NCI-H774 (cell line): ENCODE data around the gene NEB.
"Not testable (repeated sequence)": the region's sequence is repeated elsewhere in the genome, so short reads cannot be mapped to it uniquely, and the experiment has no call there.

Experiments
- DNase-seq: peaks from one replicate; lab custom pipeline; 2025; lab: John Stamatoyannopoulos, UW

The NEB gene

DNA sequence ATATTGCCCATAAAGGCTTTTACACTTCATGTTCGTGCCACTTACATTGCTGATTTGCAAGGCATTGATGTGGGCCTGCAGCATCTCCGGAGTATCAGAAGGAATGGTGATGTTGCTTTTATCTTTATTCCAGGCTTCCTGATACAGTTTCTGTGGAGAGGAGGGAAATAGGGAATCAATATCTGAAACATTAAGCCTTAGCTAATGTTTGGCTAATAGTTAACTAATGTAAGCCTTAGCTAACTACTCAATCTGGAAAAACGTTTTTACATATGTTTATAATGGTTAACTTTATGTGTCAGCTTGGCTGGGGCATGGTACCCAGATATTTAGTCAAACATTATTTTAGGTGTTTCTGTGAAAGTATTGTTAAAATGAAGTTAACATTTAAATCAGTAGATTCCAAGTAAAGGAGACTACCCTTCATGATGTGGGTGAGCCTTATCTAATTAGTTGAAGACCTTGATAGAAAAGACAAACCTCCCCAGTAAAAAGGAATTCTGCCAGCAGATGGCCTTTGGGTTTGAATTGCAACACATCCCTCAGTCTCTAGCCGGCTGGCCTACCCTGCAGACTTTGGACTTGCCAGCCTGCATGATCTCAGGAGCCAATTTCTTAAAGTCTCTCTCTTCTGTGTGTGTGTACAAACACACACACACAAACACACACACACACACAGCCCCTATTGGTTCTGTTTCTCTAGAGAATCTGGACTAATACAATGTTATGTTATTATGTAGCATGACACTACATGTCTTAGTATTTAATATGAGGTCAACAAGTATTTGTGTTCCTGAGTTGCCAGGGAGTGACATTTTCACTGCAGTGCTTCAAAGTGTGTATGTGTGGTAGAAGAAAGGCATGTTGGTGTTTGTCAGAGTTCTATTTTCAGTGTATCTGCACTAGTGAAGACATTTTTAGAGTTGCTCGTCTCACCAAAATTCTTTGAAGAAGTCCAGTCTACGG, 126.5 kb downstream of the NEB start:
- DNase-seq: not testable (repeated sequence)

DNA sequence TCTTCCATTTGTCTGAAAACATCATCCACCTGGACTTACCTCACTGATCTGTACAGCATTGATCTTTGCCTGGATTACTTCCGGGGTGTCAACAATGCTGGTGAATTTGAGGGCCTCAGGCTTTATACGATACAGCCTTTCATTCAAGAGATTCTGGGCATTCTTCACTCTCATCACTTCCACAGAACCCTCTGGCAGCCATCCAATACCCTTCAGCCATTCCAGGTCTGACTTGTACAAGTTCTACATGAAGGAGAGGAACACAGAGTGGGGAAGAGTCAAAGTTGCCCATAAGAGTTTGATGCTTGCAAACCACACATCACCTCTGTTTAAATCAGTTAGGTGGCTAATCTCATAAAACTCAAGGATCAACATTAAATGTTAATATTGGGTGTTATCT, 130.7 kb downstream of the NEB start:
- DNase-seq: not testable (repeated sequence)

DNA sequence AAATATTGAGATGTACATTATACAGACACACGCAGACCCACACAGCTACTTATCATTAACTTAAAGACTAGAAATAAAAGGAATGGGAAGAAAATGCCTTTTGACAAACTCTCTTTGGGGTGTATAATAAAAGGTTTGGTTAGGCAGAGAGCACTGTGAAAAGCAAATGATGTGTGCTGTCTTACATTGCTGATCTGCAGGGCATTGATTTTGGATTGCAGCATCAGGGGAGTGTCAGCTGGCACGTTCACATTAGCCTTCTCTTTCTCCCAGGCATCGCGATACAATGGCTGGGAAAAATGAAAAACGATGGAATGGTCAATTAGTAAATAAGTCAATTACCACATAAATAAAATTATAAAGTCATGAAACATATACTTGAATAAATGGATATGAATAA, 131.9 kb downstream of the NEB start:
- DNase-seq: not testable (repeated sequence)

DNA sequence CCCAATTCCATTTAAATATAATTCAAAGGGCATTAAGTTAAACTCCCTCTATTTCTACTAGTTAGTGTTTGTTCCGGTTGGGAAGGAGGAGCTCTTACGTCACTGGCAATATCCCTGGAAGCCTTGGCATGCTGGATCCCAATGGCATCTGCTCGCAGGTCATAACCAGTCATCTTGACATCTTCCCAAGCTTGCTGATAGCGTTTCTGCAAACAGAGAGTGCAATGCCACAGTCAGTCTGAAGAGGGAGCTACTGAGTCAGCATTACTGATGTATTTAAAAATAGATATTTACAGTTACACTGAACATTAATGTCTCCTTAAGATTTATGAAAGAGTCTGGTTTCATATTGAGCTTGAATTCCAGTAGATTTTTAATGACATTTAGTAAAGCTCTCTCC, 132.5 kb downstream of the NEB start:
- not testable (repeated sequence) for DNase-seq

GRCh38 chr2:151596903-151597608, 137.2 kb downstream of the NEB start:
- not testable (repeated sequence) for DNase-seq

DNA sequence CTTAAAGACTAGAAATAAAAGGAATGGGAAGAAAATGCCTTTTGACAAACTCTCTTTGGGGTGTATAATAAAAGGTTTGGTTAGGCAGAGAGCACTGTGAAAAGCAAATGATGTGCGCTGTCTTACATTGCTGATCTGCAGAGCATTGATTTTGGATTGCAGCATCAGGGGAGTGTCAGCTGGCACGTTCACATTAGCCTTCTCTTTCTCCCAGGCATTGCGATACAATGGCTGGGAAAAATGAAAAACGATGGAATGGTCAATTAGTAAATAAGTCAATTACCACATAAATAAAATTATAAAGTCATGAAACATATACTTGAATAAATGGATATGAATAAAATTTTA, 142.4 kb downstream of the NEB start:
- DNase-seq: not testable (repeated sequence)

DNA sequence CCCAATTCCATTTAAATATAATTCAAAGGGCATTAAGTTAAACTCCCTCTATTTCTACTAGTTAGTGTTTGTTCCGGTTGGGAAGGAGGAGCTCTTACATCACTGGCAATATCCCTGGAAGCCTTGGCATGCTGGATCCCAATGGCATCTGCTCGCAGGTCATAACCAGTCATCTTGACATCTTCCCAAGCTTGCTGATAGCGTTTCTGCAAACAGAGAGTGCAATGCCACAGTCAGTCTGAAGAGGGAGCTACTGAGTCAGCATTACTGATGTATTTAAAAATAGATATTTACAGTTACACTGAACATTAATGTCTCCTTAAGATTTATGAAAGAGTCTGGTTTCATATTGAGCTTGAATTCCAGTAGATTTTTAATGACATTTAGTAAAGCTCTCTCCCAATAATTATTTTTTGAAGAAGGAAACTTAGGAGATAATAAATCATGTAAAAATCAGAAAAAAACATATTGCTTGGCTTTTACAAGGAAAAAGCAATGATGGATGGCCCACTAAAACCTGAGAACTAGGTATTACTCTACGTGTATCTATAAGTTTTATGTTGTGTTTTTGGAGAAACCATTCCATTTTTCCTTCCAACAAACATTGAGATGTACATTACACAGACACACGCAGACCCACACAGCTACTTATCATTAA, 142.9 kb downstream of the NEB start:
- DNase-seq: not testable (repeated sequence)

DNA sequence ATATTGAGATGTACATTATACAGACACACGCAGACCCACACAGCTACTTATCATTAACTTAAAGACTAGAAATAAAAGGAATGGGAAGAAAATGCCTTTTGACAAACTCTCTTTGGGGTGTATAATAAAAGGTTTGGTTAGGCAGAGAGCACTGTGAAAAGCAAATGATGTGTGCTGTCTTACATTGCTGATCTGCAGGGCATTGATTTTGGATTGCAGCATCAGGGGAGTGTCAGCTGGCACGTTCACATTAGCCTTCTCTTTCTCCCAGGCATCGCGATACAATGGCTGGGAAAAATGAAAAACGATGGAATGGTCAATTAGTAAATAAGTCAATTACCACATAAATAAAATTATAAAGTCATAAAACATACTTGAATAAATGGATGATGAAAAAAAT, 153.0 kb downstream of the NEB start:
- DNase-seq: not testable (repeated sequence)

DNA sequence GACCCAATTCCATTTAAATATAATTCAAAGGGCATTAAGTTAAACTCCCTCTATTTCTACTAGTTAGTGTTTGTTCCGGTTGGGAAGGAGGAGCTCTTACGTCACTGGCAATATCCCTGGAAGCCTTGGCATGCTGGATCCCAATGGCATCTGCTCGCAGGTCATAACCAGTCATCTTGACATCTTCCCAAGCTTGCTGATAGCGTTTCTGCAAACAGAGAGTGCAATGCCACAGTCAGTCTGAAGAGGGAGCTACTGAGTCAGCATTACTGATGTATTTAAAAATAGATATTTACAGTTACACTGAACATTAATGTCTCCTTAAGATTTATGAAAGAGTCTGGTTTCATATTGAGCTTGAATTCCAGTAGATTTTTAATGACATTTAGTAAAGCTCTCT, 153.6 kb downstream of the NEB start:
- not testable (repeated sequence) for DNase-seq

DNA sequence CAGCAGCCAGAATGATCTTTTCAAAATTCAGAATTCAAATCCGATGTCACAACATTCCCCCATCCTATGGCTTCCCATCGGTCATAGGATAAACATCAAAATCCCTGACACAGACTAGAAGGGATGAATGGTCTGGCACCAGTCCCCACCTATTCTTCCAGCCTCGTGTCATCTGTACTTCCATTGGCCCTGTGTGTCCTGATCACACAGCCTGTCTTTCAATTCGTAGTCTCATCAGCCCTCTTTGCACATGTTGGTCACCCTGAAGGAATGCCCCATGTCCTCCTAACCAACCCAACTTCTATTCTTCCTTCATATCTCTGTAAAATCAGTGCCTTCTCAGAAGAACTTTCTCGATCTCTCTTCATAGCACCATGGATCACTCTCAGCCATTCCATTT, 157.2 kb downstream of the NEB start:
- no peak for DNase-seq

DNA sequence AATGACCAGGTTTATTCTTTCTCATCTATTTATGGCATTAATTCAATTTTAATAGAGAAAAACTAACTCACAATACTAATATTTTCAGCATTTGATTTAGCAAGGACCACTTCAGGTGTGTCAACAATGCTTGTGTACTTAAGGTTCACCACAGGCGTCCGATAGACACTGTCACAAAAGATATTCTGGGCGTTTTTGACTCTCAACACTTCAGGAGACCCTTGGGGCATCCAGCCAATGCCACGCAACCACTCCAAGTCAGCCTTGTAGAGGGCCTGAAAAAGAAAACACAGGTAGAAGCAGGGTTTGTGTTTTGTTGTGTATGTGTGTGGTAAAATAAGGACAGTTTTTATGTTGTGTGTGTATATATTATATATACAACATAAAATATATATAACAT, 158.2 kb downstream of the NEB start:
- peak; percentile 43 for DNase-seq

DNA sequence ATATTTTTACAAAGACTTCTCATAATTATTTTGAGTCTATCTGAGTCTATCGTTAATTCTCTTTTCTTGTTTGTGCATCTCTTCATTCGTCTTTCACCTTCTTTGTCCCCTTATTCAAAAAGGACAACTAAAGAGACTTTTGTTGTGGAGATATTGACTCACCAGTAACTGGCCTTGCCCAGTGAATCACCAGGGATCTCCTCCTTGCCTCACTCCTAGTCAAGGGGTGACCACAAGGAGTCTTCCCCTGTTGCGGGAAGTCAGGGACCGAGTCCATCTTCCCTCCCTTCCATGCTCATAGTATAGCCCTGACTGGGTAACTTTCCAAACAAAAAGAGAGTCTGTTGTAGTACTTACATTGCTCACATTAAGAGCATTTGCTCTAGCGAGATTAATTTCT, 158.9 kb downstream of the NEB start:
- no peak for DNase-seq

GRCh38 chr2:151570191-151570590, 164.1 kb downstream of the NEB start:
- no peak for DNase-seq

DNA sequence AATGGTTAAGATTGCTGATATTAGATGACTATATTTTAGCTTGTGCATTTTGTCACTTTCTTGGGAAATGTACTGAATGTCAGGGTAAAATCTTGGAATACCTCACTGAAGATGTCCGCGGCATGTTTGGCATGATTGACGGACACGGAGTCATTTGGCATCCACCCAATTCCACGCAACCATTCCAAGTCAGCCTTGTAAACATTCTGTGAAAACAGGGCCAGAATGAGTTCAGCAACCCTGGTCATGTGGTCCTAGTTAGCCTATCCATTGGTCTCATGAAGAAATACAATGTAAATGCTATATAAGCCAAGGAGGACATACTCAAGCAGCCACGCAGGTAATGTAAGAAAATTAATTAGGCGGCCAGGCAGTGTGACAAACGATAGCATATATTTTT, 165.1 kb downstream of the NEB start:
- DNase-seq: no peak

DNA sequence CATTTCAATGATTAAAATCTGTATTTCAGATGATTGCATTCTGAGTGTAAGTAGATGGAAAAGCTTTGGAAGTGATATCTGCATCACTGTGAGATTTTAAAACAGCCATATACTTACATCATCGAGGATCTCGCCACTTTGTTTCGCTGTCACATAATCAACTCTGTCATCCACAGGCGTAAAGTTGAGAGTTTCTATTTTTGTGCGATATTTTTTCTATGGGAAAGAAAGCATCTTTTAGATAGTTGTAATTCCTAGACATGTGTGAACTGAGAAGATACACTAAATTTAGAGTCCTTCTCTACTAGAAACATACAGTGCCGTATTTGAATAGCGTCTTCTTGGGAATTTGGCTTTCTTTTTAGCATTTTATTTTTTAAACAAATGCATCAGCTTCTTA, 165.8 kb downstream of the NEB start:
- DNase-seq: no peak

DNA sequence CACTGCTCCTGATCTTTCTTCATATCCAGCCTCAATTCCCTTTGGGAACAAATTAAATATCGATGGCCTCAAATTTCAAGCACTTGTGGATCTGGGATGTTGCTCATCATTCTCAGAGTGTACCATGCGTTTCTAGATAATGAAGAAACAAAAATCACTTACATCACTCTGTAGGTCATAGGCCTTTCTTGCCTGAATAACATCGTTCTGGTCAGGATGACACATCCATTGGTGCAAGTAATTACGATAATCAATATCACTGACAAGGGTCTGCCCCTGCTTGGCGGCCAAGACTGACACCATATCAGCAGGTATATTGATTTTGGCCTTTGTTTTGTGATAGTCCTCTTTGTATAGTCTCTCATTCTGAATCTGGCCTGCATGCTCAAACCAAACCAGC, 167.3 kb downstream of the NEB start:
- no peak for DNase-seq

DNA sequence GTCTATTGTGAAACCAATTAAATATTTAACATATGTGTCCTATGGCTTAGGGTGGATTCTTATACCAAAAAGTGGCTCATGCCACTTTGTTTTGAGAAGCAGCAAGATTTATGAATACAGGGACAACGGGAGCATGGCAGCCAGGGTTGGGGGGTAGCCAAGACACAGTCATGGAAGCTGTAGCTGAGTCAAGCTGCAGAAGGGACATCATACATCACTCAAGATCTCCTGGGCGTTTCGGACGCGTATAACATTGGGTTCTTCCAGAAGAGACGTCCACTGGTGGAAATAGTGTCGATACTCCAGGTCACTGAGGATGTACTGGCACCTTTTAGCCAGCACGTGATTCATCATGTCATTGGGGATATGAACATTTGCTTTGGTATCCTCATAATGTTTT, 171.9 kb downstream of the NEB start:
- no peak for DNase-seq

DNA sequence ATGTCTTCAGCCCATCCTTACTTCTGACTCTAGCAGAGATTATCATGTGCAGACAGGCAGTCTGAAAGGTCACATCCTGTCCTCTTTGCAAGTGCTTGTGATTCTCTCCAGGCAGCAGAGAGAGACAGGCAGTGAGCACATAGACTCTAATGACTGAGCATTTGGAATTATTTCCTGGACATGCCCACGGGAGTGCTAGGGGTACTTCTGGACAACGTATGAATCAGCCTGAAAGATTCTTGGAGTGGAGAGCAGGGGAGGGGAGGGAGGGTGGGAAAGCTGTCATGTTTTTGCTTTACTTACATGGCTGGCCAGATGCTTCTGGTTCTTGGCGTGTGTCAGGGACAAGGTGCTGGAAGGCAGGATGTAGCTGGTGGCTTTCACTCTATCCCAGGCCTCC, 174.0 kb downstream of the NEB start:
- DNase-seq: no peak

DNA sequence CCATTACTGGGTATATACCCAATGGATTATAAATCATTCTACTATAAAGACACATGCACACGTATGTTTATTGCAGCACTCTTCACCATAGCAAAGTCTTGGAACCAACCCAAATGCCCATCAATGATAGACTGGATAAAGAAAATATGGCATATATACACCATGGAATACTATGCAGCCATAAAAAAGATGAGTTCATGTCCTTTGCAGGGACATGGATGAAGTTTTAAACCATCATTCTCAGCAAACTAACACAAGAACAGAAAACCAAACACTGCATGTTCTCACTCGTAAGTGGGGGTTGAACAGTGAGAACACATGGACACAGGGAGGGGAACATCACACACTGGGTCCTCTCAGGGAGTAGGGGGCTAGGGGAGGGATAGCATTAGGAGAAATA, 174.8 kb downstream of the NEB start:
- not testable (repeated sequence) for DNase-seq

GRCh38 chr2:151557883-151558282, 176.4 kb downstream of the NEB start:
- not testable (repeated sequence) for DNase-seq

DNA sequence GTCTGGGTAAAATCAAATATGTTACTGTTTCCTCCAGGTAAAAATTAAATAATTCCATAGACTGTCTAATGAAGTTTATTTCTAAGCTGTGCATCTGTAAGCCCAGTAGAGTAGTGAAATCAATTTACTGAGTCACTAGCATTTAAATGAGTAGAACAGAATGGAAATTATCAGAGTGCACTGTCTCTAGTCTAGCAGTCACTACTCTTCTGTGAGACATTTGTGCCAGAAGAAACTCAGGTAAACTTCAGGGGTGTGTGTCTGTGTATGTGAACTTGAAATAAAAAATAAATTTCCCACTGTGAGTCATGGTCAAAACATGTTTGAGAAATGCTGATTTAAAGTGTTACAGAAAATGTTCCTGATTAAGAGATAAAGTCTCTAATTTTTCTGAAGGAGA, 178.2 kb downstream of the NEB start:
- no peak for DNase-seq

- DNase-seq: no peak
These were observed 182.0 kb downstream of the NEB start for GRCh38 chr2:151552287-151552686.

DNA sequence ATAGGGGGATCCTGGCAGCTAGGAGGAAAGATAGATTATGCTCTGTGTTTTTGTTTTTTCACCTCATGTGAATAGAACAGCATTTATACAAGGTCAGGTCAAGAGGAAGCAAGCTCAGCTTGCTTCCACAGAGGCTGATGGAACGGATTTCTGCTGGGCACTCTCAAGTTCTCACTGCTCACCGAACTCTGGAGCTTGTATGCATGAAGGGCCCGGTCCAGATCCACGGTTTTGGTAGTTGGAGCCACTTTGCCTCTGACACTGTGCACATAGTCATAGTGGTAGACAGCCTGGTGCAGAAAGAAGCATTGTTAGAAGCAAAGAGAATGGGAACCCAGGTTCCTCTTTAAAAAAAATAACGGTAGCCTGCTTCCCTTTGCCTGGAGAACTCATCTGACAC, 182.7 kb downstream of the NEB start:
- DNase-seq: no peak
